Cardiac muscle cell (in vitro differentiated cells and primary cell): ENCODE data around the gene CIBAR2. TPM values are rescaled to one million over a fixed set of nuclear protein-coding genes. Genes with fewer than 3 reads are reported as not detected.
A peak's percentile ranks its signal among the peaks of the same experiment; 100 is the strongest.

Source experiments
- DNase-seq, 2 donors: peaks; one replicate each; pipeline versions ENCODE4 v3.0.0 to v3.0.0-alpha.2; 2010 to 2017; ENCODE audit warnings: low read depth in 1 of 2, low spot score in 1 of 2
- H3K27ac ChIP-seq: fragments of 200-600 bp; sonication (generic); 2 replicates; pipeline ENCODE4 v1.5.1; 2016
- H3K27me3 ChIP-seq: fragments of 200-600 bp; sonication (generic); 2 replicates; pipeline ENCODE4 v1.6.0; 2016; ENCODE audit warnings: control low read depth
- H3K36me3 ChIP-seq: fragments of 200-600 bp; sonication (generic); 2 replicates; pipeline ENCODE4 v1.5.1; 2016; ENCODE audit warnings: control low read depth
- H3K4me1 ChIP-seq: fragments of 200-600 bp; sonication (generic); 2 replicates; pipeline ENCODE4 v1.8.1; 2017; ENCODE audit warnings: low read depth, mild to moderate bottlenecking, mixed run types
- H3K4me3 ChIP-seq: fragments of 200-600 bp; sonication (generic); 2 replicates; pipeline ENCODE4 v1.5.1; 2016; ENCODE audit warnings: mild to moderate bottlenecking
- H3K9me3 ChIP-seq: fragments of 200-600 bp; sonication (generic); 2 replicates; pipeline ENCODE4 v1.5.1; 2017; ENCODE audit warnings: low read depth, mild to moderate bottlenecking, control low read depth
- polyA plus RNA-seq: library from polyadenylated mRNA; unstranded; fragments of >200 nt; fragmentation: Nextera tagmentation; extraction: Ambion mirVana; gene quantifications from 2 replicates; pipeline ENCODE4 v1.2.1, GENCODE V29; 2016
- total RNA-seq: library from RNA; depleted of rRNA; stranded (reverse); fragments of >200 nt; gene quantifications from 2 replicates; pipeline ENCODE4 v1.2.3, GENCODE V29; 2016
- TF ChIP-seq, protein P1 (sequence below): IDR thresholded peaks from 2 replicates; pipeline ENCODE4 v1.5.1; 2012; ENCODE audit warnings: low read depth, mild to moderate bottlenecking, low read length

CIBAR2 gene
- total and polyA plus RNA-seq, 2 experiments from 2014 or later: not detected

GRCh38 chr16:85083051-85083639 lies 29.1 kb downstream of the CIBAR2 start:
- DNase-seq: no peak
- H3K4me3 ChIP-seq: no peak overlapping the region
- TF ChIP-seq, protein P1, sequence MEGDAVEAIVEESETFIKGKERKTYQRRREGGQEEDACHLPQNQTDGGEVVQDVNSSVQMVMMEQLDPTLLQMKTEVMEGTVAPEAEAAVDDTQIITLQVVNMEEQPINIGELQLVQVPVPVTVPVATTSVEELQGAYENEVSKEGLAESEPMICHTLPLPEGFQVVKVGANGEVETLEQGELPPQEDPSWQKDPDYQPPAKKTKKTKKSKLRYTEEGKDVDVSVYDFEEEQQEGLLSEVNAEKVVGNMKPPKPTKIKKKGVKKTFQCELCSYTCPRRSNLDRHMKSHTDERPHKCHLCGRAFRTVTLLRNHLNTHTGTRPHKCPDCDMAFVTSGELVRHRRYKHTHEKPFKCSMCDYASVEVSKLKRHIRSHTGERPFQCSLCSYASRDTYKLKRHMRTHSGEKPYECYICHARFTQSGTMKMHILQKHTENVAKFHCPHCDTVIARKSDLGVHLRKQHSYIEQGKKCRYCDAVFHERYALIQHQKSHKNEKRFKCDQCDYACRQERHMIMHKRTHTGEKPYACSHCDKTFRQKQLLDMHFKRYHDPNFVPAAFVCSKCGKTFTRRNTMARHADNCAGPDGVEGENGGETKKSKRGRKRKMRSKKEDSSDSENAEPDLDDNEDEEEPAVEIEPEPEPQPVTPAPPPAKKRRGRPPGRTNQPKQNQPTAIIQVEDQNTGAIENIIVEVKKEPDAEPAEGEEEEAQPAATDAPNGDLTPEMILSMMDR: no peak

DNA sequence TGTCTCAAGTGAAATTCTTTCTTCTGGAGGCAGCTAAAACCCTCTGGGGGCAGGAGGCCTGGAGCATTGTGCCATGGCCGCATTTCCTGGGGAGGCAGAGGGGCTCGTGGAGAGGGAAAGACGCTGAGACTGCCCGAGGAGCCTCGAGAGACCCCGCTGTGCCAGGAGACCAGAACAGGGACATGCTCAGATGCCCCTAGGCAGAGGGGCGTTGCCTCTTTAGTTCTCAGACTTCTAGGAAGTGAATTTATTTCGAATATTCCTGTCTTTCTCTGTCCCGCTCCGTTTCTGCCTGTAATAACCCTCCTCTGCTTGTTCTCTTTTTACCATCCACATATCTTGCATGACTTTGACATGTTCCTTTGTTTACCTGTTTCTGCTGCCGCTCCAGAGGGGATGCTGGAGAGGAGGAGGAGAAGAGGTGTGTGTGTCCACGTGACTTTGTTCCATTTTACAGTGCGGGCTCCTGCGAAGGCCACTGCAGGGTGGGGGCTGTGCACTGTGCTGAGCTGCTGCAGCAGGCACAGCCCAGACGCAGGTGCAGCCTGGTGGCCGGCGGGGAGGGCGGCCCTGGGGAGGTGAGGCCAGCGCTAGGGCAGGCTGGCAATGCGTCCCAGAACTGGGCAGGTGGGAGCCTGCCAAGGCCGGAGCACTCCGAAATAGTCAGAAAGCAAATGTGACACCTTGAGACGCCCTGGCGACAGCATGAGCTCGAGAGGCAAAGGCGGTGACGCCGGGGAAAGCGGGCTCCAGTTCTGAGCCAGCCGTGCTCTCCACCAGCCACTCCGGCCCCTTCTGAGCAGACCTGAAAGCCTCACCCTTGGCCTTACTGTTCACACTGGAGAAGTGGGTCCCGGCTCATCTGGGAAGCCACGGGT lies 29.9 kb downstream of the CIBAR2 start:
- Histone ChIP-seq H3K9me3 (no peaks in the 10 kb centered on the region), H3K36me3 (no peaks in the 10 kb centered on the region), H3K4me1 (peaks cover 36% of the 10 kb centered on the region), H3K27ac (peak overlapping the region; percentile 74), H3K4me3 (no peak overlapping the region), H3K27me3 (no peaks in the 10 kb centered on the region)
- TF ChIP-seq, protein P1: no peak
- peak in 1 of 2 donors; percentile 38 for DNase-seq

More at GRCh38 chr16:85083051-85083639, 29.1 kb downstream of the CIBAR2 start:
- no peaks in the 10 kb centered on the region for H3K27me3 ChIP-seq
- no peaks in the 10 kb centered on the region for H3K36me3 ChIP-seq
- H3K4me1 ChIP-seq: peaks cover 36% of the 10 kb centered on the region
- no peaks in the 10 kb centered on the region for H3K9me3 ChIP-seq
- H3K27ac ChIP-seq: peak overlapping the region; percentile 74

GRCh38 chr16:85081765-85082164 lies 30.5 kb downstream of the CIBAR2 start:
- no peak for DNase-seq
- Histone ChIP-seq H3K4me1 (peaks cover 36% of the 10 kb centered on the region), H3K27me3 (no peaks in the 10 kb centered on the region), H3K4me3 (no peak overlapping the region), H3K9me3 (no peaks in the 10 kb centered on the region), H3K36me3 (no peaks in the 10 kb centered on the region), H3K27ac (no peak overlapping the region)
- TF ChIP-seq, protein P1: no peak

GRCh38 chr16:85081038-85081437 lies 31.2 kb downstream of the CIBAR2 start:
- no peaks in the 10 kb centered on the region for H3K27me3 ChIP-seq
- no peak for DNase-seq

DNA sequence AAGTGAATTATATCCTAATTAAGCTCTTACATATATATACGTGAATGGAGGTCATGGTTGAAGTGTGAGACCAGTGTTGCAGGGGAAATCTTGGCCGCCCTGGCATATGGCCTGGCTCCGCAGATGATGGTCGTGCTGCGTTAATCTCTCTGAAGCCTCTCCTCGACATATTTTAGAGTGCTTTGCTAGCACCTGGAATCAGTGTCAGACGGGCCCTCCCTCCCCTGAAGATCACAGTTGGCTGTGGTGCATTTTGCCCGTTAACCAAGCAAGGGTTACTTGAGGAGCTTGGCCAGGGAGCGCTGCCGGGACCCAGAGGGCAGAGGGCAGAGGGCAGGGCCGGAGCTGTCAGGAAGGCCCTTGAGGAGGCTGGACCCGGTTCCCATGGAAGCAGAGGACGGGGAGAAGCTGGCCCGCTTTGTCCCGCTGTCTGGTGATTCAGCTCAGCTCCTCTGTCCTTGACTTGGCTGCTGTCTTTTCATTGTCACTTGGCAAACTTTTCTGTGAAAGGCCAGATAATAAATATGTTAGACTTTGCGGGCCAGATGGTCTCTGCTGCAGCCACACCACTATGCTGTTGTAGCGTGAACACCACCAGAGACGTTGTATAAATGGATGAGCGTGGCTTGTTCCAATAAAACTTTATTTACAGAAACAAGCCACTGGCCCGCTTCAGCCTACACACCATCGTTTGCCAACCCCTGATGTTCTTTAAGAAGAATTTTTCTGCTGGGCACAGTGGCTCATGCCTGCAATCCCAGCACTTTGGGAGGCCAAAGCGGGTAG lies 32.3 kb downstream of the CIBAR2 start:
- H3K27me3 ChIP-seq: no peaks in the 10 kb centered on the region
- H3K4me3 ChIP-seq: no peak overlapping the region
- DNase-seq: no peak
- TF ChIP-seq, protein P1: no peak
- H3K27ac ChIP-seq: no peak overlapping the region
- no peaks in the 10 kb centered on the region for H3K36me3 ChIP-seq
- H3K4me1 ChIP-seq: peaks cover 26% of the 10 kb centered on the region
- no peaks in the 10 kb centered on the region for H3K9me3 ChIP-seq

More at GRCh38 chr16:85081038-85081437, 31.2 kb downstream of the CIBAR2 start:
- no peaks in the 10 kb centered on the region for H3K9me3 ChIP-seq
- TF ChIP-seq, protein P1: no peak
- no peak overlapping the region for H3K4me3 ChIP-seq
- H3K36me3 ChIP-seq: no peaks in the 10 kb centered on the region
- no peak overlapping the region for H3K27ac ChIP-seq
- H3K4me1 ChIP-seq: peaks cover 35% of the 10 kb centered on the region
